Activated T-helper 1 cell treated with anti-CD3 and anti-CD28 coated beads, Interleukin-12 subunit alpha, Interleukin-12 subunit beta, Interleukin-2, Interleukin-4 antibody, amounts not matched to agents 30 ng/mL and 10 ng/mL and 1 ng/mL, durations not matched to agents 14 hours and 24 hours and 36 hours (primary cell): ENCODE data around the gene HSPA4L. TPM values are rescaled to one million over a fixed set of nuclear protein-coding genes. Genes with fewer than 3 reads are reported as not detected.

ENCODE experiments used
- DNase-seq: peaks from one replicate; pipeline ENCODE4 v3.0.0; 2021; ENCODE audit warnings: low spot score
- H3K27ac Mint-ChIP-seq: one replicate; pipeline ENCODE4 v1.8.0; 2021; ENCODE audit warnings: mild to moderate bottlenecking, mixed read lengths
- H3K27me3 Mint-ChIP-seq: one replicate; pipeline ENCODE4 v1.8.0; 2022; ENCODE audit warnings: mild to moderate bottlenecking, moderate library complexity, mixed read lengths; ENCODE audit not compliant: insufficient read depth
- H3K36me3 Mint-ChIP-seq: one replicate; pipeline ENCODE4 v1.8.0; 2021; ENCODE audit warnings: low read depth, mixed read lengths
- H3K4me1 Mint-ChIP-seq: one replicate; pipeline ENCODE4 v1.8.0; 2021; ENCODE audit warnings: low read depth, mixed read lengths
- H3K4me3 Mint-ChIP-seq: one replicate; pipeline ENCODE4 v1.8.0; 2021; ENCODE audit warnings: mild to moderate bottlenecking, moderate library complexity, mixed read lengths
- H3K9me3 Mint-ChIP-seq: one replicate; pipeline ENCODE4 v1.8.0; 2021; ENCODE audit warnings: mixed read lengths
- intact Hi-C: fragments of 100-400 bp; cut with micrococcal nuclease; formaldehyde crosslinking; loops from one replicate; pipeline ENCODE4 v1.15.1; 2024
- total RNA-seq: library from RNA; stranded (reverse); gene quantifications from 2 replicates; pipeline ENCODE4 v1.2.3, GENCODE V29; 2022

HSPA4L gene
- 2.5 and 3.8 TPM in 2 replicates for total RNA-seq

- H3K4me3 Mint-ChIP-seq: peak within 1 kb of the TSS; percentile 91
These were observed at the start of gene HSPA4L for GRCh38 chr4:127782275-127783025. HSPA4L (plus strand) TSS chr4:127782322; CDS start chr4:127782551, 229 bp downstream.

GRCh38 chr4:127732623-127733328 is 49.3 kb upstream of the HSPA4L start:
- DNase-seq: no peak
- Mint-ChIP-seq H3K27me3 (peaks cover under 1% of the 10 kb centered on the region), H3K36me3 (no peaks in the 10 kb centered on the region), H3K9me3 (no peaks in the 10 kb centered on the region), H3K4me1 (no peaks in the 10 kb centered on the region), H3K4me3 (no peak overlapping the region), H3K27ac (no peak overlapping the region)
- intact Hi-C loops: loop anchor here (1.0 kb wide), 1 partner anchor 127 kb away; no protein-coding TSS in a partner anchor

More at GRCh38 chr4:127782275-127783025, at the start of gene HSPA4L:
- no peaks in the 10 kb centered on the region for H3K9me3 Mint-ChIP-seq
- peaks cover 32% of the 10 kb centered on the region for H3K4me1 Mint-ChIP-seq
- peak; percentile 64 for DNase-seq
- H3K27ac Mint-ChIP-seq: peak within 1 kb of the TSS; percentile 97
- H3K36me3 Mint-ChIP-seq: no peaks in the 10 kb centered on the region
- intact Hi-C loops: loop anchor here (1.0 to 10.0 kb wide), 8 partner anchors 98 to 1312 kb away; partner anchors contain the start of genes ABHD18, C4orf33, LARP1B and MFSD8
- peaks cover 65% of the 10 kb centered on the region for H3K27me3 Mint-ChIP-seq

DNA sequence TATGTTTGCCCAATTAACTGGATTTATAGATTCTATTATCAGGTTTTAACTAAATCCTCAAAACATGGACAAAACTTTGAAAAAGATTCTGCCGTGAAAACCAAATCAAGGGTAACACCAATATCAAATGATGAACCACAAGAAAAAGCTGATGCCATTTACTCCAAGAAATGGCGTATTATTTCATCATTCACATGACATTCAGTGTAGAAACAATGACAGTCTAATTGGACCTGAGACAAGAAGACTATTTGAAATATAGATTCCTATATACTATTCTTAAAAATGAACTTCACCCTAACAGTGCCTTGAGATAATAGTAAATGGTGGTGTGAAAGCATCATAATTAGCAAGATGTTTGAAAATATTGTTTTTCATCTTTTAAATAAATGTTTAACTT is 47.1 kb upstream of the HSPA4L start:
- Mint-ChIP-seq H3K9me3 (no peaks in the 10 kb centered on the region), H3K4me1 (no peaks in the 10 kb centered on the region), H3K36me3 (no peaks in the 10 kb centered on the region), H3K4me3 (no peak overlapping the region), H3K27me3 (peaks cover under 1% of the 10 kb centered on the region), H3K27ac (no peak overlapping the region)
- intact Hi-C loops: no loop called here
- DNase-seq: no peak

GRCh38 chr4:127737295-127737694 is 44.8 kb upstream of the HSPA4L start:
- Mint-ChIP-seq H3K4me1 (no peaks in the 10 kb centered on the region), H3K36me3 (no peaks in the 10 kb centered on the region)

DNA sequence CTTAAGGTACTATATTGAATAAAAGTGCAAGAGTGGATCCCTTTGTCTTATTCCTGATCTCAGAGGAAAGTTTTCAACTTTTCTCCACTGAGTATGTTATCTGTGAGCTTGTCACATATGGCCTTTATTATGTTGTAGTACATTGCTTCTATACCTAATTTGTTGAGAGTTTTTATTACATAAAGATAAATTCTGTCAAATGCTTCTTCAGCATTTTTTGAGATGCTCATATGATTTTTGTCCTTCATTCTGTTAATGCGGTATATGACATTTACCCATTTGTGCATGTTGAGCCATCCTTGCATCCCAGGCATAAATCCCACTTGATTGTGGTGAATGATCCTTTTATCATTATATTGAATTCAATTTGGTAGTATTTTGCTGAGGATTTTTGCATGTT is 40.9 kb upstream of the HSPA4L start:
- intact Hi-C loops: no loop called here
- no peak for DNase-seq
- Mint-ChIP-seq H3K4me3 (no peak overlapping the region), H3K27ac (no peak overlapping the region), H3K4me1 (no peaks in the 10 kb centered on the region), H3K36me3 (no peaks in the 10 kb centered on the region), H3K27me3 (peaks cover 4% of the 10 kb centered on the region), H3K9me3 (no peaks in the 10 kb centered on the region)

More at GRCh38 chr4:127737295-127737694, 44.8 kb upstream of the HSPA4L start:
- Mint-ChIP-seq H3K27ac (no peak overlapping the region), H3K27me3 (peaks cover 4% of the 10 kb centered on the region), H3K4me3 (no peak overlapping the region), H3K9me3 (no peaks in the 10 kb centered on the region)
- intact Hi-C loops: no loop called here
- DNase-seq: no peak

- intact Hi-C loops: no loop called here
- no peak for DNase-seq
- no peaks in the 10 kb centered on the region for H3K36me3 Mint-ChIP-seq
- H3K4me3 Mint-ChIP-seq: no peak overlapping the region
- H3K4me1 Mint-ChIP-seq: no peaks in the 10 kb centered on the region
- peaks cover 2% of the 10 kb centered on the region for H3K27me3 Mint-ChIP-seq
- H3K27ac Mint-ChIP-seq: no peak overlapping the region
- peaks cover 19% of the 10 kb centered on the region for H3K9me3 Mint-ChIP-seq
These were observed 34.2 kb upstream of the HSPA4L start for GRCh38 chr4:127747883-127748282.

DNA sequence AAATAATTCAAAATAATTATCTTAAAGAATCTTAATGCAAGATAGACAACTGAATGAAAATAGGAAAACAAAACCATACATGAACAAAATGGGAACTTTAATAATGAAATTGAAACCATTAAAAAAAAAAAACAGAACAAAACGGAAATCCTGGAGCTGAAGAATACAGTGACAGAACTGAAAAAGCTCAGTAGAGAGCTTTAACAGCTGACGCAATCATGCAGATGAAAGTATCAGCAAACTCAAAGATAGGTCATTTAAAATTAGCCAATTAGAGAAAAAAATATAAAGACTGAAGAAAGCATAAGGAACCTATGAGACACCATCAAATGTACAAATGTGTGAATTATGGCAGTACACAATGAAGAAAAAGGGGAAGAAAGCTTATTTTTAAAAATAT is 33.2 kb upstream of the HSPA4L start:
- H3K36me3 Mint-ChIP-seq: no peaks in the 10 kb centered on the region
- H3K27ac Mint-ChIP-seq: no peak overlapping the region
- no peak overlapping the region for H3K4me3 Mint-ChIP-seq
- no peaks in the 10 kb centered on the region for H3K4me1 Mint-ChIP-seq
- no peak for DNase-seq
- H3K27me3 Mint-ChIP-seq: peaks cover 2% of the 10 kb centered on the region
- intact Hi-C loops: no loop called here
- peaks cover 19% of the 10 kb centered on the region for H3K9me3 Mint-ChIP-seq

DNA sequence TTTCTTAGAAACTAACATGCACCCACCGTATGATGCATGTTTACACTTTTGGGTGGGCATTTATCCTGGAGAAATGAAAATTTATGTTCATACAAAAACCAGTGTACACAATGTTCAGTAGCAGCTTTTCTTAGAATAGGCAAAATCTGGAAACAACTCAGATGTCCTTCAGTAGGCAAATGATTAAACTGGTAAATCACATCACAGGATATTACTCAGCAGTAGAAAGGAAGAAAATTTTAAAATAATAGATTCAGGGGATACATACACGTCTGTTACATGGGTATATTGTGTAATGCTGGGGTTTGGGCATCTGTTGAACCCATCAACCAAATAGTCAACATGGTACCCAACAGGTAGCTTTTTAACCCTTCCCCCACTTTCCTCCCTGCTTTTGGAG is 25.2 kb upstream of the HSPA4L start:
- H3K27ac Mint-ChIP-seq: no peak overlapping the region
- no peaks in the 10 kb centered on the region for H3K4me1 Mint-ChIP-seq
- intact Hi-C loops: no loop called here
- no peaks in the 10 kb centered on the region for H3K36me3 Mint-ChIP-seq
- H3K9me3 Mint-ChIP-seq: peaks cover 4% of the 10 kb centered on the region
- peaks cover 12% of the 10 kb centered on the region for H3K27me3 Mint-ChIP-seq
- no peak for DNase-seq
- no peak overlapping the region for H3K4me3 Mint-ChIP-seq

- intact Hi-C loops: no loop called here
- peaks cover 10% of the 10 kb centered on the region for H3K27me3 Mint-ChIP-seq
- H3K4me1 Mint-ChIP-seq: no peaks in the 10 kb centered on the region
- peaks cover 4% of the 10 kb centered on the region for H3K9me3 Mint-ChIP-seq
- H3K4me3 Mint-ChIP-seq: no peak overlapping the region
- H3K36me3 Mint-ChIP-seq: no peaks in the 10 kb centered on the region
- no peak overlapping the region for H3K27ac Mint-ChIP-seq
- DNase-seq: no peak
These were observed 22.8 kb upstream of the HSPA4L start for GRCh38 chr4:127759228-127759820.

- intact Hi-C loops: no loop called here
- Mint-ChIP-seq H3K36me3 (no peaks in the 10 kb centered on the region), H3K27me3 (peaks cover 10% of the 10 kb centered on the region), H3K4me1 (no peaks in the 10 kb centered on the region), H3K4me3 (no peak overlapping the region), H3K9me3 (peaks cover 4% of the 10 kb centered on the region), H3K27ac (no peak overlapping the region)
- DNase-seq: no peak
These were observed 22.2 kb upstream of the HSPA4L start for GRCh38 chr4:127759893-127760292.

- no peak overlapping the region for H3K4me3 Mint-ChIP-seq
These were observed 10.4 kb upstream of the HSPA4L start for GRCh38 chr4:127771535-127772275.

DNA sequence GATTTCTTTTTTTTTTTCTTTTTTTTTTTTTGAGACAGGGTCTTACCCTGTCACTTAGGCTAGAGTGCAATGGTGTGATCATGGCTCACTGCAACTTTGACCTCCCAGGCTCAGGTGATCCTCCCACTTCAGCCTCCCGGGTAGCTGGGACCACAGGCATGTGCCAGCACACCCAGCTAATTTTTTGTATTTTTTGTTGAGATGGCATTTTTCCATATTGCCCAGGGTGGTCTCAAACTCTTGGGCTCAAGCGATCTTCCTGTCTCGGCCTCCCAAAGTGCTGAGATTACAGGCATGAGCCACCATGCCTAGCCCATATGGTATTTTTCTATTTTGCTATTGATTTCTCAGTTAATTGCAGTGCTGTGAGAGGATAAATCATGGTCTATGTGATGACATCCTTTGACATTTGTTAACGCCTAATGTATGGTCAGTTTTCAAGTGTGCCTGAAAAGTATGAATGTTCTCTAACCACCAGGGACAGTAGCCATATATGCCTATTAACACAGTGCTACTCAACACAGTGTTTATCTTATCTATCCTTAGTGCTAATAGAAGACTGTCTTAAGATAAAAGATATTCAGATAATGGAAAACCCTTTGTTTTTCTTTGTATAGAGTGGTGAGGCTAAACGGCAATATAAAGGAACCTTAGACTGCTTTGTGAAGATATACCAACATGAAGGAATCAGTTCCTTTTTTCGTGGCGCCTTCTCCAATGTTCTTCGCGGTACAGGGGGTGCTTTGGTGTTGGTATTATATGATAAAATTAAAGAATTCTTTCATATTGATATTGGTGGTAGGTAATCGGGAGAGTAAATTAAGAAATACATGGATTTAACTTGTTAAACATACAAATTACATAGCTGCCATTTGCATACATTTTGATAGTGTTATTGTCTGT is 9.1 kb upstream of the HSPA4L start:
- Mint-ChIP-seq H3K4me1 (peaks cover 5% of the 10 kb centered on the region), H3K36me3 (no peaks in the 10 kb centered on the region), H3K9me3 (no peaks in the 10 kb centered on the region), H3K27me3 (peaks cover 32% of the 10 kb centered on the region), H3K27ac (no peak overlapping the region), H3K4me3 (no peak overlapping the region)
- intact Hi-C loops: no loop called here
- DNase-seq: no peak

More at GRCh38 chr4:127771535-127772275, 10.4 kb upstream of the HSPA4L start:
- Mint-ChIP-seq H3K27ac (no peak overlapping the region), H3K9me3 (no peaks in the 10 kb centered on the region), H3K36me3 (no peaks in the 10 kb centered on the region), H3K4me1 (peaks cover 5% of the 10 kb centered on the region), H3K27me3 (peaks cover 26% of the 10 kb centered on the region)
- DNase-seq: no peak
- intact Hi-C loops: no loop called here
